CD4-positive, alpha-beta T cell treated with Interleukin-15 for 4 hours (primary cell): ENCODE data around the gene TMEM33.

Experiments used
- DNase-seq: peaks from one replicate; pipeline ENCODE4 v3.0.0-alpha.2; 2020; ENCODE audit warnings: low spot score

TMEM33 gene

DNA sequence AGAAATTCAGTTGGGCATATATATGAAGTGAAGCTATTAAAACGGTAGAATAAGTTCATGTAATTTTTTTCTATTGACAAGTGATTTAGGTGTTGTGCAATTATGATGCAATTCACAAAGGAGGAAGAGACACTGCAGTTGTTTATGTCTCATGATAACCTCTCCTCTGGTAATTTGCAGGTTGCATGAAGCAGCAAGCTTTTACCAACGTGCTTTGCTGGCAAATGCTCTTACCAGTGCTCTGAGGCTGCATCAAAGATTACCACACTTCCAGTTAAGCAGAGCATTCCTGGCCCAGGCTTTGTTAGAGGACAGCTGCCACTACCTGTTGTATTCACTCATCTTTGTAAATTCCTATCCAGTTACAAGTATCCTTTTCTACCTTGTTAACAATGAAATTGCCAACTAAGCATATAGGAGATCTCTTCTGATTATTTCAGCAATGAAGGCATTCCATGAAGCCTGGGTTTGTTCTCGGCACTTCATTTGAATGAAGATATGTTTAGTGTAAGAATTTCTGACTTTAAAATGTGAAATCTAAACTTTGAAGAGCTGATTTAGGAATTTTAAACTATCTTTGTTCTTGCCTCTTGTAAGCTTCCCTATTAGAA lies 3.9 kb downstream of the TMEM33 start:
- DNase-seq = no peak

DNA sequence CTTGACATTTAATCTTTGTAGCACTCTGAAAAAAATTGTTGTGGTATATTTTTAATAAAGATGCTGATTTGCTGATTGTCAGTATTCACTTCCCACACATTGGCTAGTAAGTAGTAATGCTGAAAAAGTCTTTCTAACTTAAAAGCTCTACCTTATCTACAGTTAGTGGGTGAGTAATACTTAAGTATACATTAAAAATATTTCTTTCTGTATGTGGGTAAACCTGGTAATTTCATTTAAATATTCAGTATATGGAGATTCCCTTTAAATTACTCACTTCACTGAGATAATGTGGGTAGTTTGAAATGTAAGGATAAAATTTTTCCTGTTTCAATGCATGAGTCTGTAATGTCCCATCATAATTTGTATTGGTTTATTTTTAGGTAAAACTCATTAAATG lies 5.6 kb downstream of the TMEM33 start:
- no peak for DNase-seq

DNA sequence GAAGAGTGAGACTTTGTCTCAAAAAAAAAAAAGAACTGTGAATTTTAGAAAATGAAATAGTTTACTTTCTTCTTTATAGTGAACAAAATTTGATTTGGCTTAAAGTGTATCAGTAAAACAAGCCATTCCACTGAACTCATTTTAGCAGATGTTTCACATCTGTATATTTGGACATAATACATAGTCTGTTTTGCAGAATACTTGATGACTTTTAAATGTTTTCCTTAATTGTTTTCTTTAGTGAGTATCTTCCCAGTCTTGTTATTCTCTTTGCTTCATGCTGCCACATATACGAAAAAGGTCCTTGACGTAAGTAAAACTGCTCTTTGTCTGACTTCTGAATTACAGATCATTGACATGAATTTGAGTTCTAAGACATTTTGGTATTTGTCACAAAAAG lies 8.3 kb downstream of the TMEM33 start:
- DNase-seq = no peak

DNA sequence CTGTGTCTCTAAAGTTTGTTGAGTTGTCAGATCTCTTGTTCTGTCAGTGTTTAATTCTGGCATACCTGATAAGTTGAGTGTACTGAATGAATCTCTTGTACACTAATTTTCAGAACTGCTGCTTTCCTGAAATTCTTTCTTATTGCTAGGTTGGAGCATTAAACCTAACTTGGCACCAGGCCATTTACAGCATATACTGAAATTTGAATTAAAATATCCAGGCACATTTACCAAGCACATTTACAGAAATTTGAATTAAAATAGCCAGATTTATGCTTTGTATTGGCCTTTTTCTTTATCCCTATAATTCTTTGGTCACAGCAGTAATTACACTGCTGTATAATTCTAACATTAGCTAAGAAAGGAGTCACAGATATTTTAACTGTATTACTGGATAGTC lies 8.9 kb downstream of the TMEM33 start:
- DNase-seq = no peak

DNA sequence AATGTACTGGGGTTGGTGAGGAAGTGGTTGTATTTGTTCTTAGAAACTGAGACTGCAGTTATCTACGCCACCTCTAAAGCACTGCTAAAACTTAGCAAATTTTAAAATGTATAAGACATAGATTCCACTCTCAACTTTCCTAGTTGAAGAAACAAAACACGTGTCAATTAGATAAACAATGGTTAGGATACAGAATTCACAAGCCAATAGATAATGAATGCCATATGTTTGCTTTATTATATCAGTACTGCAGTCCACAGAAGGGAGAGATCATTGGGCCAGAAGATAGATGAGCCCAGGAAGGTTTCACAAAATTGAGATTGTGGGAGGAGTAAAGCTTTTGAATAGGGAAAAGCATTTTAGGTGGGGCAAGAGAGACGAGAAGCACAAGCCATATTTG lies 14.3 kb downstream of the TMEM33 start:
- no peak for DNase-seq

DNA sequence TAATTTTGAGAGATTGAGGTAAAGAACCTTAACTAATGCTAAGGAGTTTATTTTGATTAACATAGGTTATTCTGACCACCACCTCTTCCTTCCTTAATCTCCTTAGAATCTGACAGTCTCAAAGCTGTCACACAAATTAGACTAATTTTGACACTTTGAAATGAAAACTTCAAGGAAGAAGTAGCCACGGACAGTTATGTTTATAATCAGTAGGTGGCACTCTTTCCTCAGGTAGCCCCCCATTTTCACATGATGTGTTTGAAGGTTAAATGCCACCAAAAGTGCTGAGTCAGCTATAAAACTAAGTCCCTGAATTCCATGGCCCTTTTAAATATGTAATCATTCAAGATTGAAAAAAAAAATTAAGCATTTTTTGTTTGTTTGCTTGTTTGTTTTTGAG lies 22.4 kb downstream of the TMEM33 start:
- peak; percentile 19 for DNase-seq

DNA sequence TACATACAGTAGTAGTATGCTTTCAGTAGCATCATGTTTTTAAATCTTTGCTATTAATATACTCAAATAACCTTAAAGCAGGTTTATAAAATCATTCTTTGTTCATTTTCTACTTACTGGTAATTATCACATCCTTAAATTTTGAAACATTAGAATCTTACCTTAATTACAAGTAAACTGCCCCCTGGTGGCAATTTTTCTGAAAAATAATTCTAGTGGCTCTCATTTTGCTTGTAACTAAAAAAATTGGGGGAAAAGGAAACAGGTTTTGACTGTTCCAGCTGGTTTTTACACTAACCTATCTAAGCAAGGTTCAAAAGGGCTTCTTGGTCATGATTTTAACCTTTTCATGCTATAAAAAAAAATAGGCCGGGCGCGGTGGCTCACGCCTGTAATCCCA lies 27.9 kb downstream of the TMEM33 start:
- DNase-seq = peak; percentile 10

DNA sequence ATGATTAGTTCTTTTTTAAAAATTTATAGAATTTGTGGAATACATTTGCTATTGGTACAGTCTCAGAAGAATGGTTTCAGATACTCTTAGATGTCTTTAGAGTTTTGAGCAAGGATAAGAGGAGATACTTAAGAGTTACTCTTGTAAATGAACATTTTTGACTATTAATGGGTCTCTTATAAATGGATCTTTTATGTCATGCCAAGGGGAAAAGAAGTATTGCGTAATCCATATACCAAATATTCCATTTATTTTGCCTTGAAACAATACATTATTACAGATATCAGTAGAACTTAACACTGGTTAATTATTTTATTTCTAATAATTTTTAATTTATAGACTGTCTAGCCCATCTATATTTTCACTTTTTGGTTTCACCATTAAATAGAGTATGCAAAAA lies 29.2 kb downstream of the TMEM33 start:
- DNase-seq = no peak

DNA sequence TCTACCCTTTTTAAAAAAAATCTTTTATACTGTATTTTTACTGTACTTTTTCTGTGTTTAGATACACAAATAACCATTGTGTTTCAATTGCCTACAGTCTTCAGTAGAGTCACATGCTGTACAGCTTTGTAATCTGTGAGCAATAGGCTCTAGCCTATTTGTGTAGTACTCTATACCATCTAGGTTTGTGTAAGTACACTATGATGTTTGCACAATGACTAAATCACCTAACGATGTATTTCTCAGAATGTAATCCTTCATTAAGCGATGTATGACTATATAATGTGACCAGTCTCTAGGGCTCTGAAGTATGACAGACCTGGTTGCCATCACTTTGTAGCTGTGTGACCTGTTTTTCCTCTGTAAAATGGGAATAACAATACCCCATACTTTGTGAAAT lies 32.2 kb downstream of the TMEM33 start:
- no peak for DNase-seq

DNA sequence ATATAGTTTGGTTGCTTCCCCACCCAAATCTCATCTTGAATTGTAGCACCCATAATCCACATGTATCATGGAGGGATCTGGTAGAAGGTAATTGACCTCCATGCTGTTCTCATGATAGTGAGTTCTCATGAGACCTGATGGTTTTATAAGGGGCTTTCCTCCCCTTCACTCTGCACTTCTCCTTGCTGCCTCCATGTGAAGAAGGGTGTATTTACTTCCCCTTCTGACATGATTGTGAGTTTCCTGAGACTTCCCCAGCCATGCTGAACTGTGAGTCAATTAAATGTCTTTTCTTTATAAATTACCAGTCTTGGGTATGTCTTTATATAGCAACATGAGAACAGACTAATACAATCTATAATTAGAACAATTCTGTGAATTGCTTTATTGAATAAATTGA lies 34.4 kb downstream of the TMEM33 start:
- no peak for DNase-seq

DNA sequence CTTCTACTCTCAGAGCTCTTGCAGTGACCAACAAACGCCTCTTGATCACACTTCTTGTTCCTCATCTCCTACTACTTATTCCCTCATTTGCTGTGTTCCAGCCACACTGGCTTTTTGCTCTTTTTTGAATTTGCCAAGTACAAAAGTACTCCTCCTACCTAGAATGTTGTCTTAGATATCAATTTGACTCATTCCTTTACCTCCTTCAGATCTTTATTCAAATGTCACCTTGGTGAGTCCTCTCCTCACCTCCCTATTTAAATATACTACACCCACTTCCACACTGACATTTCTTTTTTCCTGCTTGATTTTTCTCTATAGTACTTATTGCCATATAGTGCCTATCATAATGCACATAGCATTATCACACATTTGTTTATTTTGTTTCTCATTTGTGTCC lies 40.1 kb downstream of the TMEM33 start:
- DNase-seq = no peak

DNA sequence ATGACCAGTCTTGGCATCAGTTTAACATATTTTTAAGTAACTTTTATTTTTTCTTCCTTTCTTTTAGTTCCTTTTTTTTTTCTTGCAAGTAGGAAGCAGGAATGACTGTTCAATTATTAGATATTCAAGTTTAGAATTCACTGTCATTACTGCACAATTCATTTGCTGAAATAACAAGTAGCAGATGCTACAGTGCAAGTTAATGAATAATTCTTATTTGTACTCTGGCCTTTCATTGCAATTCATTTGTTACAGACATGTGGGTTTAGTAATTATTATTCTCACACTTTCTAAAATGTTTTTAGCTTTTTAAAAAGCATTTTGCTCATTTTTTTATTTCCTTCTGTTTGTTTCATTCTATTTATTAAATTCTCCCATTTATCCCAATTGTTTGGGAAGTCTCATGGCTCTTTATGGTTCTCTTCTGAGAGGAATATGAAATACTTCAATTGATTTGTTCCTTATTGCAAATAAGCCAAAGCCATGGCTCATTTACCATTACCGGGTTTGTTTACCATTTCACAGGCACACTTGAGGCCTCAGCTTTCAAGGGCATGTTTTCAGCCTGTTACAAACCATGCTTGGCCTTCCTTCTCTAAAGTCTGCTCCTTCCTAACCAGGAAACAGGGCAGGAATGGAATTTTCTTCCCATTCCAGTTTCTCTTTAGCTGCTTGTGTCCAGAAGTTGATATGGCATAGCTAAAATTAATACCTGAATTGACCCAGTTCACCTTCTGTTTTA lies 41.7 kb downstream of the TMEM33 start:
- no peak for DNase-seq

DNA sequence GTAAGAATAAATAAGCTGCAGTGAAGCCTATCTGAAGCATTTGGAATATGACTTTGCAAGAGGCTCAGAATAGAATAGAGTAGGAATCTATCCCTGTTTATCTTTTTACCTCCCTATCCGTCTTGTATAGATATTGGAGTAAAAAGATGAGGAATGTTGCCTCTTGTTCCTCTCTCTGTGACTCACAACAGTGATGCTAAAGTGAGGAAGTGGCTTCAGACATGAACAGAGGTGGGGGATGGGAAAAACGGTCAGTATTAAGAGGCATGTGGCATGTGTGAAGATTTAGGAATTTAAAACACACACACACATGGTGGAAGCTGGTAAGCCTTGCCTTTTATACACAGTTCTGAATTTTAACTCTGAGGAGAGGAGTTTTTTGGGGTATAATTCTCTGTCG lies 42.5 kb downstream of the TMEM33 start:
- DNase-seq = no peak

DNA sequence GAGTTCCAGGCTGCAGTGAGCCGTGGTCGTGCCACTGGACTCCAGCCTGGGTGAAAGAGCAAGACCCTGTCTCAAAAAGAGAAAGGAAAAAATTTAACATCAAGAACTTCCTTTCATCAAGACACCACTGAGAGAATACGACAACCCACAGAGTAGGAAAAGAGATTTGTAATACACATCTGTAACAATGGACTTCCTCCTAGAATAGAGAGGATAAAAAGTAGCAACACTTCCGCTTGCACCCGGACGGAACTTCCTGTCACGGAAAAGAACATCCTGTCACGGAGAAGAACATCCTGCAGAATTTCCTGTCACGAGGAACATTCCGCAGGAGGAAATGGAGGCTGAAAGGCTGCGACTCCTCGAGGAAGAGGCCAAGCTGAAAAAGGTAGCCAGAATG lies 46.2 kb downstream of the TMEM33 start, which contains the start of gene DCAF4L1:
TSS of gene DCAF4L1 (plus strand) at position 301 of the 400 bp plus-strand sequence. CDS start at position 338, 37 bp downstream.
- DNase-seq = no peak

DNA sequence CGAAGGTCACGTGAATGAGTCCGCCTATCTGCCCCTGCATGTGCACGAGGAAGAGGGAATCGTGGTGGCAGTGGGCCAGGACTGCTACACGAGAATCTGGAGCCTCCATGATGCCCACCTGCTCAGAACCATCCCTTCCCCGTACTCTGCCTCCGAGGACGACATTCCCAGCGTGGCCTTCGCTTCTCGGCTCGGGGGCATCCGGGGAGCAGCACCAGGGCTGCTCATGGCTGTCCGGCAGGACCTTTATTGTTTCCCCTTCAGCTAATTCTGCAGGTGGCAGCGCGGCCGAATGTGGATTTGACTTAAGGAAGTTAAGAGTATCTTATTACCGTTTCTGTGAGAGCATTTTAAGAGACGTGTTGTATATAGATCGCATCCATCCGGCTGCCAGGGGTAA lies 47.5 kb downstream of the TMEM33 start:
- DNase-seq = no peak

DNA sequence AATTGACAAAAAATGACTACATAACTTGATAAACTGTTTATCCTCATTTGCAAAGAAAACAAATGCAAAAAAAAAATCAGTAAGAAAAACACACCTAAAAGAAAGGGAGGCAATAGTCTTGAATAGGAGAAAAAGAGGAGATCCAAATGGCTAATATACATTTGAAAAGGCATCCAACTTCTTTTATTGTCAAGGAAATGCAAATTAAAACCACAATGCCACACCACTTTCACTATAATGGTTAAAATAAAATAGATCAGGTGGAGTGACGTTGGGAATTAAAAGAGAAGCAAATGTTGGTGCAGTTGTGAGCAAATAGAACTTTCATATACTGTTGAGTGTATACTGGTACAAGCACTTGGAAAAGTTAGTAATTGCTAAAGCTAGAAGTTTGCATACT lies 49.9 kb downstream of the TMEM33 start:
- no peak for DNase-seq

DNA sequence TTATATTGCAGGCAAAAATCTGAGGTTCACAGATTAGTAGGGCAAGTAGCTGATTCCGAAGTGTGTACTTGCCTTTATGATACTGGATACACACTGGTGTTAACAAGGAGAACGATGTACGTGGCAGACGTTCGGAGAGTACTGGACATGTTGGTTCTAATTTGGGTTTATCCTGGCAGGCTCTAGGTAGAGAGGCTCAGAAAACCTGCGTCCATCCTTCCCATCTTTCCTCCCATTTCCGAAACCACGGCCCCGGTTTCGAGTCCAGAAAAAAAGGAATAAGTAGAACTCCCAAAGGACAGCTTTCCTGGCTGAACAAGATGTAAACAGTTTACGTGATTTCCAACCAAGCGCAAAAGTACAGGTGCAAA lies 54.8 kb downstream of the TMEM33 start:
- no peak for DNase-seq

DNA sequence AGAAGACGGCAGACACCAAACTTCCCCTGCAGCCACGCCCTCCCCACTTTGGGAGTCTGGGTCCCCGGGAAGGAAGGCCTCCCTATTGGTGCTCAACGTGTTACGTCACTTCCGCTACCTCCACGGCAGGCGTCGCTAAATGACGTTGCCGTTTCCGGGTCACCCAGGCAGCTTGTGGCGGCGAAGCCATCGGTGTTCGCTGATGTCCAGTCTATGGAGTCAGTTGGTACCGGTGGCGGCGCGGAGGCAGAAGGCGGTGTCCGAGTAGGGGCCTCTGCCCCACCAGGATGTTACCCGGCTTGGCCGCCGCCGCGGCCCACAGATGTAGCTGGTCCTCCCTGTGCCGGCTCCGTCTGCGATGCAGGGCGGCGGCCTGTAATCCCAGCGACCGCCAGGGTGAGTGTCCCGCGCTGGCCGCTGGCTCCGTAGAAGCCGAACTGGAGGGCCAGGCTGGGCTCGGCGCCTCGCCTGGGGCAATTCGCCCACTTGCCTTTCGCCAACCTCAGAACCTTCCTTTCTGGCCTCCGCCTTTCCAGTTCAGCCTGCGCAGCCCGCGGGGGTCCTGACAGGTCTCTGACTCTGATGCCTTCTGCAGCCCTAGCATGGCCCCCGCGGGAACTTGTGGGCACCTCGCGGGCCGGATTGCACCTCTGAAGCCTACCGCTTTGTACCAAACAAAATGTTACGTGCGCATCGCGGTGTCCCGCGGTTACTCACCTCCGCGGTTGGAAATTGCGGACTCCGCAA lies 55.3 kb downstream of the TMEM33 start, which contains the start of gene SLC30A9:
TSS of gene SLC30A9 (plus strand) at position 166 of the 747 bp plus-strand sequence. CDS start at position 288, 122 bp downstream.
- DNase-seq = peak; percentile 93

DNA sequence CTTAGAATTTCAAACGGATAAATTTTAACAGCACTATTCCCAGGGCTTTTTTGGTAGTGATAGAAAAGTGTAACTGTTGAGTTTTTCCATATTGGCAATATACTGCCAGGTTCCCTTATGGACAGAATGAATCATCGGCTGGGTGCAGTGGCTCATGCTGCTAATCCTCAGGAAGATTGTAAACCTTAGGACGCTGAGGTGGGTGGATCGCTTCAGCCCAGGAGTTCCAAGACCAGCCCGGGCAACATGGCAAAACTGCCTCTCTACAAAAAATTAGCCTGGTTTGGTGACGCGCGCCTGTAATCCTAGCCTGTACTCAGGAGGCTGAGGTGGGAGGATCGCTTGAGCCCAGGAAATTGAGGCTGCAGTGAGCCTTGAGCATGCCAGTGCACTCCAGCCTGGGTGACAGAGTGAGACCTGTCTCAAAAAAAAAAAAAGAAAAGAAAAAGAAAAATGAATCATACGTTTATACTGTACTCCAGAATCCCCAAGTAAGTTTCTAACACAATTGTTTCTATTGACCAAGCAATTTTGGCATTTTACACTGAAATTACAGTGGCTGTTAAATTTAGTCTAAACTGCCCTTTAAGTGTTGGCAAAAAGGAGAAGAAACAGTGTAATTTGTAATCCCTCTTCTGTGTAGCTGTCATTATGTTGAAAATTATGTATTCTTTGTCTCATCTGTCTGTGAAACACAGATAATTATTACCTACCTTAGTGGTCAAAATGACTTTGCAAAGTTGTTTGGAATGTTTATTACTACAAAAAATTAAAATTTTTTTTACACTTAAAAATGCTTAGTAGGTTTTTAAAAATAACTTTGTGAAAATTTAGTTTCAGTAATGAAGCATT lies 56.9 kb downstream of the TMEM33 start:
- no peak for DNase-seq

DNA sequence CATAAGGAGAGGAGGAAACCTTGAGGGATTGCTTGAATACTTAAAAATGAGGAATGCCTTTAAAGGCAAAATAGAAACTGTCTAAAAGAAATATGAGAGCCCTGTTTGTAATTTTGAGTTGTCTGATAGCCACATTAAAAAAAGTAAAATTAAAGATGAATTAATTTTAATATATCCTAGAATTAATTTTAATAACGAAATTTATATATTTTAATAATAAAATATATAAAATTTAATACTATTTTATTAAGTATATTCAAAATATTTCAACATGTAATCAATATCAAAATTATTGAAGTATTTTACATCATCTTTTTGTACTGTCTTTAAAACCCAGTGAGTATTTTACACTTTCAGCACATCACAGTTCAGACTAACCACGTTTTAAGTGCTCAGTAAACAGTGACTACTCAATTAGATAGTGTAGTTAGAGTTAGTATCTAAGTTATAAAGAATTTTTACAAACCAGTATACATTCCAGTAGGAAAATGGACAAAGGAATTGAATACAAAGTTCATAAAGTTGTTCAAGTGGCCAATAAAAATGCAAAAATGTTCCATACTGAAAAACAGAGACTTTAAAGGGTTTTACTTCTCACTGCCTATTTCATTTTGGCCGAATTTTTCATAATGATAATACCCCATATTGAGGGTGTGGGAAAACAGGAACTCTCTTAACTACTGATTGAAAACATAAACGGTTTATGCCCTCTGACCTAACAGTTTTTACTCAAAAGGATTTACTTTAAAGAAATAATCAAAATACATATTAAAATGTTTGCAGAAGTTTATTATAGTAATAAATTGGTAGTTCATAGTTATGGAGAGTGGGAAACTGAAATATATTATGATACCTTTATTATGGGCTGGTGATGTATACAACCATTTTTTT lies 58.0 kb downstream of the TMEM33 start:
- DNase-seq = no peak

DNA sequence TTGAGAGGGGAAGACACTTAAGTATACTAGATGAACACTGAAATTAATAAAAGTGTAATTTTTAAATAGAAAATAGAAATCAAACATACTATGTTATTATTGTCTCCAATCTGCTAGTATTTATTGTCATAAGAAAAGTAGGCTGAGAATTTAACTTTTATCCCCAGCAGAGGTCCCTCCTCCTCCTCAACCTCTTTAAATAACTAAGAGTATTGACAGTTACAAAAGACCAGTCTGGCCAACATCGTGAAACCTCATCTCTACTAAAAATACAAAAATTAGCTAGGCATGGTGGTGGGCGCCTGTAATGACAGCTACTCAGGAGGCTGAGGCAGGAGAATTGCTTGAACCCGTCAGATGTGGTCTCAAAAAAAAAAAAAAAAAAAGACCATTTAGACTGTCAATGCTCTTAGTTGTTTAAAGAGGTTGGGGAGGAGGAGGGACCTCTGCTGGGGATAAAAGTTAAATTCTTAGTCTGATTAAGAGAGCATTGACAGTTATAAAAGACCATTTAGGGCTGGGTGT lies 59.3 kb downstream of the TMEM33 start:
- no peak for DNase-seq
